Tibial nerve (tissue), 4 donors: Measurements from ENCODE around the gene TEX51.

Source experiments
- EP300 ChIP-seq, 2 donors: sonication (generic); formaldehyde crosslinking; IDR thresholded peaks; one replicate each; pipeline ENCODE4 v1.6.1; 2017; ENCODE audit warnings: antibody characterized with exemption in 2 of 2, mild to moderate bottlenecking in 1 of 2
- TF ChIP-seq, protein P1 (sequence below), 5 experiments: fragments of 200-600 bp in 3 of 5; fragments of 450-650 bp in 2 of 5; sonication (generic) in 3 of 5; IDR thresholded peaks; one replicate each; pipeline ENCODE4 v1.5.1; 2016 to 2019; ENCODE audit warnings: antibody characterized with exemption in 5 of 5, mild to moderate bottlenecking in 3 of 5, moderate library complexity in 2 of 5

DNA sequence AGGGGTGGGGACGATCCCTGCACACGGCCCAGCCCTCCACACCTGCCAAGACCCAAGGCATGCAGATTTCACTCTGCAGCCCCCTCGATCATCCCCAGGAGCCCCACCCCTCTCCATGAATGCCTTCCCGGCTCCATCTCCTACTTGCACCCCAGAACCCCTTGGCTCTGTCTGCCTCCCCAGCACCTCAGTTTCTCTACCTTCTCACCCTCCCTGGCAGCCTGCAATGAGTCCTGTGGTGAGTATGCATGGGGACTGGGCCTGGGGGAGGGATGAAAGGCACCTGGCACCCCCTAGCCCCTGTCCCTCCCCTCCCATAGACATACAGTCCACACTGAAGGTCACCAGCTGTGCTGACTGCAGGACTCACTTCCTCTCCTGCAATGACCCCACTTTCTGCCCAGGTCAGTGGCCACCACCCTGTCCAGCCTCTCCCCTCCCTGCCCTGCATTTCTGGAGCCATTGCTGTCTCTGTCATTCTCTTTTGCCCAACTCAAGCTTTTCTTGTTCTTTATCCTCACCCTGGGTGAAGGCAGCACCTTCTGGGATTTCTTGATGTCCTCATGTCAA lies 1.0 kb downstream of the TEX51 start:
- TF ChIP-seq, protein P1, sequence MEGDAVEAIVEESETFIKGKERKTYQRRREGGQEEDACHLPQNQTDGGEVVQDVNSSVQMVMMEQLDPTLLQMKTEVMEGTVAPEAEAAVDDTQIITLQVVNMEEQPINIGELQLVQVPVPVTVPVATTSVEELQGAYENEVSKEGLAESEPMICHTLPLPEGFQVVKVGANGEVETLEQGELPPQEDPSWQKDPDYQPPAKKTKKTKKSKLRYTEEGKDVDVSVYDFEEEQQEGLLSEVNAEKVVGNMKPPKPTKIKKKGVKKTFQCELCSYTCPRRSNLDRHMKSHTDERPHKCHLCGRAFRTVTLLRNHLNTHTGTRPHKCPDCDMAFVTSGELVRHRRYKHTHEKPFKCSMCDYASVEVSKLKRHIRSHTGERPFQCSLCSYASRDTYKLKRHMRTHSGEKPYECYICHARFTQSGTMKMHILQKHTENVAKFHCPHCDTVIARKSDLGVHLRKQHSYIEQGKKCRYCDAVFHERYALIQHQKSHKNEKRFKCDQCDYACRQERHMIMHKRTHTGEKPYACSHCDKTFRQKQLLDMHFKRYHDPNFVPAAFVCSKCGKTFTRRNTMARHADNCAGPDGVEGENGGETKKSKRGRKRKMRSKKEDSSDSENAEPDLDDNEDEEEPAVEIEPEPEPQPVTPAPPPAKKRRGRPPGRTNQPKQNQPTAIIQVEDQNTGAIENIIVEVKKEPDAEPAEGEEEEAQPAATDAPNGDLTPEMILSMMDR (IDR thresholded peaks at IDR 0.05), result no peak
- TF ChIP-seq EP300 (IDR thresholded peaks at IDR 0.05), result no peak
